WERI-Rb-1 (cell line): ENCODE results near the gene MEGF8.

Experiments
- DNase-seq: peaks from one replicate; pipeline ENCODE4 v3.0.0-alpha.2; 2020
- H3K27ac ChIP-seq: fragments of 250-450 bp; sonication (Bioruptor Pico); 2 replicates; pipeline ENCODE4 v1.5.1; 2020; ENCODE audit warnings: mild to moderate bottlenecking, moderate library complexity
- H3K27me3 ChIP-seq: fragments of 250-450 bp; sonication (Bioruptor Pico); 2 replicates; pipeline ENCODE4 v1.5.1; 2021; ENCODE audit warnings: mild to moderate bottlenecking, low read depth, moderate library complexity; ENCODE audit not compliant: insufficient read depth, severe bottlenecking
- H3K36me3 ChIP-seq: fragments of 250-450 bp; sonication (Bioruptor Pico); 2 replicates; pipeline ENCODE4 v1.5.1; 2020; ENCODE audit warnings: mild to moderate bottlenecking, moderate library complexity
- H3K4me3 ChIP-seq: 2 replicates; pipeline ENCODE4 v1.5.1; 2011; ENCODE audit warnings: low read depth, mild to moderate bottlenecking, control low read depth, low read length
- H3K9me3 ChIP-seq: fragments of 250-450 bp; sonication (Bioruptor Pico); 2 replicates; pipeline ENCODE4 v1.5.1; 2021; ENCODE audit warnings: mild to moderate bottlenecking, moderate library complexity; ENCODE audit not compliant: severe bottlenecking
- CTCF ChIP-seq: IDR thresholded peaks from 2 replicates; pipeline ENCODE4 v1.5.1; 2011; ENCODE audit warnings: low read depth, mild to moderate bottlenecking, control low read depth, inconsistent platforms, low read length

The MEGF8 gene

GRCh38 chr19:42353341-42354015 is 28.0 kb downstream of the MEGF8 start:
- no peak for DNase-seq
- no peak for TF ChIP-seq CTCF
- peaks cover 24% of the 10 kb centered on the region for H3K36me3 ChIP-seq
- no peak overlapping the region for H3K27ac ChIP-seq
- no peak overlapping the region for H3K4me3 ChIP-seq
- H3K27me3 ChIP-seq = no peaks in the 10 kb centered on the region
- H3K9me3 ChIP-seq = no peaks in the 10 kb centered on the region

- Histone ChIP-seq H3K4me3 (no peak overlapping the region), H3K27me3 (no peaks in the 10 kb centered on the region), H3K9me3 (no peaks in the 10 kb centered on the region), H3K36me3 (peaks cover 26% of the 10 kb centered on the region), H3K27ac (no peak overlapping the region)
- no peak for TF ChIP-seq CTCF
- DNase-seq = no peak
Observed at GRCh38 chr19:42355896-42356295, 30.5 kb downstream of the MEGF8 start.

- no peaks in the 10 kb centered on the region for H3K9me3 ChIP-seq
- no peak overlapping the region for H3K4me3 ChIP-seq
- no peak overlapping the region for H3K27ac ChIP-seq
- no peak for TF ChIP-seq CTCF
- peaks cover 23% of the 10 kb centered on the region for H3K36me3 ChIP-seq
- no peak for DNase-seq
- H3K27me3 ChIP-seq = no peaks in the 10 kb centered on the region
Observed at GRCh38 chr19:42356686-42357085, 31.3 kb downstream of the MEGF8 start.

- Histone ChIP-seq H3K36me3 (peaks cover 23% of the 10 kb centered on the region), H3K9me3 (no peaks in the 10 kb centered on the region), H3K27me3 (no peaks in the 10 kb centered on the region), H3K27ac (no peak overlapping the region), H3K4me3 (no peak overlapping the region)
- no peak for DNase-seq
- no peak for TF ChIP-seq CTCF
Observed at GRCh38 chr19:42357290-42357689, 31.9 kb downstream of the MEGF8 start.

- Histone ChIP-seq H3K36me3 (peaks cover 35% of the 10 kb centered on the region), H3K27ac (no peak overlapping the region), H3K4me3 (no peak overlapping the region), H3K27me3 (no peaks in the 10 kb centered on the region), H3K9me3 (no peaks in the 10 kb centered on the region)
- TF ChIP-seq CTCF = 0 out of 2 replicates have a peak, but pooled peaks have one; percentile 11
- peak; percentile 56 for DNase-seq
Observed at GRCh38 chr19:42360787-42361544, 35.5 kb downstream of the MEGF8 start.
